Esophagus squamous epithelium (tissue), 5 donors: Measurements from ENCODE around the gene TMEM272. TPM values are rescaled to one million over a fixed set of nuclear protein-coding genes. Genes with fewer than 3 reads are reported as not detected.

Experiments used
- DNase-seq: peaks from one replicate; lab custom pipeline; 2025; lab: John Stamatoyannopoulos, UW
- H3K27ac ChIP-seq, 4 donors: fragments of 200-600 bp; sonication (generic); one replicate each; pipeline ENCODE4 v1.5.1; 2016 to 2019; ENCODE audit warnings: mild to moderate bottlenecking in 1 of 4
- H3K27me3 ChIP-seq, 4 donors: fragments of 200-600 bp; sonication (generic); 1 replicate in 3 of 4; 2 replicates in 1 of 4; pipeline versions ENCODE4 v1.5.1 to v1.6.0; 2017 to 2021; ENCODE audit warnings: antibody characterized with exemption in 1 of 4
- H3K36me3 ChIP-seq, 3 donors: fragments of 200-600 bp; sonication (generic); one replicate each; pipeline ENCODE4 v1.5.1; 2016 to 2019
- H3K4me1 ChIP-seq, 3 donors: fragments of 200-600 bp; sonication (generic); one replicate each; pipeline ENCODE4 v1.5.1; 2017 to 2019
- H3K4me3 ChIP-seq, 4 donors: fragments of 200-600 bp; sonication (generic); 1 replicate in 3 of 4; 2 replicates in 1 of 4; pipeline ENCODE4 v1.5.1; 2016 to 2019; ENCODE audit warnings: mild to moderate bottlenecking in 2 of 4, moderate library complexity in 1 of 4
- H3K9me3 ChIP-seq, 3 donors: fragments of 200-600 bp; sonication (generic); one replicate each; pipeline ENCODE4 v1.5.1; 2016 to 2019
- CTCF ChIP-seq, 6 experiments: fragments of 450-650 bp in 4 of 6; fragments of 200-600 bp in 2 of 6; sonication (generic) in 2 of 6; IDR thresholded peaks; one replicate each; pipeline ENCODE4 v1.5.1; 2016 to 2019; ENCODE audit warnings: antibody characterized with exemption in 6 of 6, mild to moderate bottlenecking in 4 of 6, moderate library complexity in 4 of 6
- POLR2A ChIP-seq, 4 donors: fragments of 450-650 bp; IDR thresholded peaks; one replicate each; pipeline ENCODE4 v1.6.1; 2017; ENCODE audit warnings: antibody characterized with exemption in 4 of 4, mild to moderate bottlenecking in 4 of 4, moderate library complexity in 3 of 4
- WGBS, 2 donors: methylation state at CpG; one replicate each; pipeline ENCODE4 v1.1.5; 2018; 5-methylcytosine and 5-hydroxymethylcytosine counted together
- intact Hi-C: fragments of 100-400 bp; cut with DNase I; formaldehyde crosslinking; loops from one replicate; pipeline ENCODE4 v1.15.0; 2022
- total RNA-seq, 4 donors: library from RNA; depleted of rRNA; stranded (reverse); fragments of >200 nt; gene quantifications; one replicate each; pipeline ENCODE4 v1.1.0, GENCODE V29; 2016
- donor health status: DM: yes; HTN: yes; CAD: no.

The TMEM272 gene
- total RNA-seq, 4 donors from 2014 or later, result not detected

GRCh38 chr13:51769455-51770127, 75.4 kb downstream of the TMEM272 start:
- peaks cover 0 to 37% (median 21%) of the 10 kb centered on the region in 3 donors for H3K4me1 ChIP-seq
- intact Hi-C loops, result no loop called here
- H3K9me3 ChIP-seq, result no peaks in the 10 kb centered on the region
- peak overlapping the region in 3 of 4 donors; percentile 70 to 80 (median 79) for H3K27ac ChIP-seq
- no peak overlapping the region for H3K4me3 ChIP-seq
- TF ChIP-seq CTCF (IDR thresholded peaks at IDR 0.05) (no peak), POLR2A (IDR thresholded peaks at IDR 0.05) (no peak)
- no peak for DNase-seq
- WGBS, 2 donors, result 44 to 45% methylated on average over 1 to 8 of the region's 11 CpGs
- H3K27me3 ChIP-seq, result no peaks in the 10 kb centered on the region
- peaks cover 0 to 56% (median 0%) of the 10 kb centered on the region in 3 donors for H3K36me3 ChIP-seq

- Histone ChIP-seq H3K27ac (peak overlapping the region in 2 of 4 donors; percentile 70 to 79), H3K4me3 (no peak overlapping the region), H3K9me3 (no peaks in the 10 kb centered on the region), H3K36me3 (peaks cover 0 to 63% (median 0%) of the 10 kb centered on the region in 3 donors), H3K27me3 (no peaks in the 10 kb centered on the region), H3K4me1 (peaks cover 0 to 44% (median 25%) of the 10 kb centered on the region in 3 donors)
- 96 to 100% methylated on average over 5 to 10 of the region's 19 CpGs for WGBS, 2 donors
- DNase-seq, result no peak
- intact Hi-C loops, result no loop called here
- TF ChIP-seq CTCF (IDR thresholded peaks at IDR 0.05) (no peak), POLR2A (IDR thresholded peaks at IDR 0.05) (no peak)
These were observed 76.0 kb downstream of the TMEM272 start for GRCh38 chr13:51768976-51769375.

DNA sequence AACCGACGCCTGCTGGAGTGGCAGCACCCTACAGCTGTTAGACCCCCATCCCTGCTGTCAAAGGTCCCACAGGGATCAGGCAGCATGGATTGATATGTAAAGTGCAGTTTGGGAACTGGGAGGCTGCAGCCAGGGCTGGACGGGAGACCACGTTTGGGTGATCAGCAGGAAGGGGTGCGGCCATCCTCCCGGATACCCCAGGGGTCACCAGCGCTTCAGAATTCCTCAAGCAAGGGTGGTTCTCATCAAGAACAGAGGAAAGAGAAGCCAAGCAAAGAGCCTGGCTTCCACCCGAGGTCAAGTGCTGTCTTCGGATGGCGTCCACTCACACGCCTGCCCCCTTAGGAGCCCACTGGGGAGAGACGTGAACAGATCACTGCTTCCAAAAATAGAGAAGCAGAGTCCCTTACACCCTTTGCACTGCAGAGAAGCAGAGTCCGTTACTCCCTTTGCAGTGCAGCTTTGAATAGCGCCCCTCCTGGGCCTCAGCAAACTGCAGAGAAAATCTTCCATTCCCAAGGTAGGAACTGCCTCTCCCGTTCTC, 76.5 kb downstream of the TMEM272 start:
- intact Hi-C loops, result no loop called here
- no peak overlapping the region for H3K4me3 ChIP-seq
- WGBS, 2 donors, result 77 to 100% methylated on average over 2 to 13 of the region's 15 CpGs
- DNase-seq, result no peak
- TF ChIP-seq CTCF (IDR thresholded peaks at IDR 0.05) (no peak), POLR2A (IDR thresholded peaks at IDR 0.05) (no peak)
- H3K9me3 ChIP-seq, result no peaks in the 10 kb centered on the region
- peak overlapping the region in 1 of 4 donors; percentile 79 for H3K27ac ChIP-seq
- H3K27me3 ChIP-seq, result no peaks in the 10 kb centered on the region
- peaks cover 0 to 62% (median 0%) of the 10 kb centered on the region in 3 donors for H3K36me3 ChIP-seq
- peaks cover 0 to 45% (median 27%) of the 10 kb centered on the region in 3 donors for H3K4me1 ChIP-seq

GRCh38 chr13:51767100-51767499, 77.9 kb downstream of the TMEM272 start:
- H3K27me3 ChIP-seq, result no peaks in the 10 kb centered on the region
- no peaks in the 10 kb centered on the region for H3K9me3 ChIP-seq
- intact Hi-C loops, result no loop called here
- H3K4me1 ChIP-seq, result peaks cover 0 to 45% (median 27%) of the 10 kb centered on the region in 3 donors
- TF ChIP-seq POLR2A (IDR thresholded peaks at IDR 0.05), result no peak
- TF ChIP-seq CTCF (IDR thresholded peaks at IDR 0.05), result peak in 1 of 6 experiments; percentile 16
- WGBS, 2 donors, result 86 to 91% methylated on average over 4 to 6 of the region's 8 CpGs
- no peak overlapping the region for H3K4me3 ChIP-seq
- DNase-seq, result no peak
- H3K27ac ChIP-seq, result no peak overlapping the region
- H3K36me3 ChIP-seq, result peaks cover 0 to 74% (median 0%) of the 10 kb centered on the region in 3 donors

DNA sequence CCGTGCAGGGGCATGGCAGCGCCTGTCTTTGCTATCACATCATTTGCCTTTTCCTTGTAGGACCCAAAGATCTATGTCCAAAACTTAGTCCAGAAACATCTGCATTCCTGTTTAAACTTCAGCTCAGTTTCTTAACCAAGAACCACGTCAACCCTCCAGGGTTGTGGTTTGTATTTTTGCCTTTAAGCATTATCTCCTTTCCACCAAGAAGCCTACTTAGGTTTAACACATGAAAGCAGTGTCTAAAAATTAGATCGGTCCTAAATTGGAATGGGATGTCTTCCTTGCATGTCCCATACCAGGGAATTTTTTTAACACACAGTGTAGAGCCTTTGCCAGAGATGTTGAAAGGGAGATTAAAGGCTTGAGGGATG, 79.8 kb downstream of the TMEM272 start:
- peak overlapping the region; percentile 36 to 82 (median 67) for H3K27ac ChIP-seq
- no peaks in the 10 kb centered on the region for H3K9me3 ChIP-seq
- intact Hi-C loops, result no loop called here
- H3K4me1 ChIP-seq, result peaks cover 0 to 33% (median 23%) of the 10 kb centered on the region in 3 donors
- no peak for DNase-seq
- H3K36me3 ChIP-seq, result peaks cover 0 to 82% (median 0%) of the 10 kb centered on the region in 3 donors
- no peaks in the 10 kb centered on the region for H3K27me3 ChIP-seq
- peak overlapping the region in 1 of 4 donors; percentile 46 for H3K4me3 ChIP-seq
- WGBS, 2 donors, result 71 to 72% methylated on average over 2 to 4 of the region's 4 CpGs
- TF ChIP-seq POLR2A (IDR thresholded peaks at IDR 0.05), result no peak
